Thyroid gland (tissue), 4 donors: Measurements from ENCODE around the gene NRP2.

Source experiments
- POLR2A ChIP-seq, 2 donors: fragments of 450-650 bp; IDR thresholded peaks; one replicate each; pipeline ENCODE4 v1.6.1; 2017; ENCODE audit warnings: antibody characterized with exemption in 2 of 2, mild to moderate bottlenecking in 2 of 2, moderate library complexity in 1 of 2
- TF ChIP-seq, protein P1 (sequence below), 6 experiments: fragments of 200-600 bp in 3 of 6; fragments of 450-650 bp in 3 of 6; sonication (generic) in 3 of 6; IDR thresholded peaks; one replicate each; pipeline ENCODE4 v1.5.1; 2016 to 2019; ENCODE audit warnings: antibody characterized with exemption in 6 of 6, mild to moderate bottlenecking in 2 of 6, inconsistent platforms in 1 of 6, moderate library complexity in 1 of 6

DNA sequence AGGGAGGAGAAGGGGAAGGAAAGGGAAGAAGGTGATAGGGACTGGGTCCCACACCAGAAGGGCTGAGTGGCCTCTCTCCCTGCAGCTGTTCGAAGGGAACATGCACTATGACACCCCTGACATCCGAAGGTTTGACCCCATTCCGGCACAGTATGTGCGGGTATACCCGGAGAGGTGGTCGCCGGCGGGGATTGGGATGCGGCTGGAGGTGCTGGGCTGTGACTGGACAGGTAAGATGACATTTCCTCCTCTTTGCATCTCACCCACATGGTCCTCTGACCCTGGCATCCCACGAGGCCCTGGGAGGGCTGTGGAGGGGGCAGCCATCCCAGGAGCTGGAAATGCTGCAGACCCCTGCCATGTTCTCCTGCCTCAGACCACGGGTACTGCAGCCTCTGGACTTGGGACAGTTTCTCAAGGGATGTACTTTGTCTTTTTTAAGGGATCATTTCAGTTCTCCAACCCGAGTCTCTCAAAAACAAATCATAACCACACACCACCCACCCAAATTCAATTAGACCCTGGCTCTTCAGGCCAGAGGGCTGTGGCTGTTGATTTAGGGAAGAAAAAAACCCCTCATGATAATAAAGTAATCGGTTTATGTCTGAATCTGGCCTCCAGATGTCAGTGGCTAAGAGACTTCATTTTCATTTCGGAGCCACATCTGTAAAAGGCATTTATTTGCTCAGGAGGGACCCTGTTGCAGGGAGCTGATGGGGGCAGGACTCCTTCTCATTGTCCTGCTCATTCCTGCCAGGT lies 63.5 kb downstream of the NRP2 start:
- TF ChIP-seq, protein P1, sequence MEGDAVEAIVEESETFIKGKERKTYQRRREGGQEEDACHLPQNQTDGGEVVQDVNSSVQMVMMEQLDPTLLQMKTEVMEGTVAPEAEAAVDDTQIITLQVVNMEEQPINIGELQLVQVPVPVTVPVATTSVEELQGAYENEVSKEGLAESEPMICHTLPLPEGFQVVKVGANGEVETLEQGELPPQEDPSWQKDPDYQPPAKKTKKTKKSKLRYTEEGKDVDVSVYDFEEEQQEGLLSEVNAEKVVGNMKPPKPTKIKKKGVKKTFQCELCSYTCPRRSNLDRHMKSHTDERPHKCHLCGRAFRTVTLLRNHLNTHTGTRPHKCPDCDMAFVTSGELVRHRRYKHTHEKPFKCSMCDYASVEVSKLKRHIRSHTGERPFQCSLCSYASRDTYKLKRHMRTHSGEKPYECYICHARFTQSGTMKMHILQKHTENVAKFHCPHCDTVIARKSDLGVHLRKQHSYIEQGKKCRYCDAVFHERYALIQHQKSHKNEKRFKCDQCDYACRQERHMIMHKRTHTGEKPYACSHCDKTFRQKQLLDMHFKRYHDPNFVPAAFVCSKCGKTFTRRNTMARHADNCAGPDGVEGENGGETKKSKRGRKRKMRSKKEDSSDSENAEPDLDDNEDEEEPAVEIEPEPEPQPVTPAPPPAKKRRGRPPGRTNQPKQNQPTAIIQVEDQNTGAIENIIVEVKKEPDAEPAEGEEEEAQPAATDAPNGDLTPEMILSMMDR (IDR thresholded peaks at IDR 0.05): no peak
- no peak for TF ChIP-seq POLR2A (IDR thresholded peaks at IDR 0.05)
